Left hindlimb (tissue), 1 donor: ENCODE measurements around the gene CCDC40.
"Not testable (repeated sequence)": the region's sequence is repeated elsewhere in the genome, so short reads cannot be mapped to it uniquely, and the experiment has no call there.

Source experiments
- DNase-seq: peaks from one replicate; pipeline ENCODE4 v3.0.0-alpha.2; 2018

Gene CCDC40, protein sequence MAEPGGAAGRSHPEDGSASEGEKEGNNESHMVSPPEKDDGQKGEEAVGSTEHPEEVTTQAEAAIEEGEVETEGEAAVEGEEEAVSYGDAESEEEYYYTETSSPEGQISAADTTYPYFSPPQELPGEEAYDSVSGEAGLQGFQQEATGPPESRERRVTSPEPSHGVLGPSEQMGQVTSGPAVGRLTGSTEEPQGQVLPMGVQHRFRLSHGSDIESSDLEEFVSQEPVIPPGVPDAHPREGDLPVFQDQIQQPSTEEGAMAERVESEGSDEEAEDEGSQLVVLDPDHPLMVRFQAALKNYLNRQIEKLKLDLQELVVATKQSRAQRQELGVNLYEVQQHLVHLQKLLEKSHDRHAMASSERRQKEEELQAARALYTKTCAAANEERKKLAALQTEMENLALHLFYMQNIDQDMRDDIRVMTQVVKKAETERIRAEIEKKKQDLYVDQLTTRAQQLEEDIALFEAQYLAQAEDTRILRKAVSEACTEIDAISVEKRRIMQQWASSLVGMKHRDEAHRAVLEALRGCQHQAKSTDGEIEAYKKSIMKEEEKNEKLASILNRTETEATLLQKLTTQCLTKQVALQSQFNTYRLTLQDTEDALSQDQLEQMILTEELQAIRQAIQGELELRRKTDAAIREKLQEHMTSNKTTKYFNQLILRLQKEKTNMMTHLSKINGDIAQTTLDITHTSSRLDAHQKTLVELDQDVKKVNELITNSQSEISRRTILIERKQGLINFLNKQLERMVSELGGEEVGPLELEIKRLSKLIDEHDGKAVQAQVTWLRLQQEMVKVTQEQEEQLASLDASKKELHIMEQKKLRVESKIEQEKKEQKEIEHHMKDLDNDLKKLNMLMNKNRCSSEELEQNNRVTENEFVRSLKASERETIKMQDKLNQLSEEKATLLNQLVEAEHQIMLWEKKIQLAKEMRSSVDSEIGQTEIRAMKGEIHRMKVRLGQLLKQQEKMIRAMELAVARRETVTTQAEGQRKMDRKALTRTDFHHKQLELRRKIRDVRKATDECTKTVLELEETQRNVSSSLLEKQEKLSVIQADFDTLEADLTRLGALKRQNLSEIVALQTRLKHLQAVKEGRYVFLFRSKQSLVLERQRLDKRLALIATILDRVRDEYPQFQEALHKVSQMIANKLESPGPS

DNA sequence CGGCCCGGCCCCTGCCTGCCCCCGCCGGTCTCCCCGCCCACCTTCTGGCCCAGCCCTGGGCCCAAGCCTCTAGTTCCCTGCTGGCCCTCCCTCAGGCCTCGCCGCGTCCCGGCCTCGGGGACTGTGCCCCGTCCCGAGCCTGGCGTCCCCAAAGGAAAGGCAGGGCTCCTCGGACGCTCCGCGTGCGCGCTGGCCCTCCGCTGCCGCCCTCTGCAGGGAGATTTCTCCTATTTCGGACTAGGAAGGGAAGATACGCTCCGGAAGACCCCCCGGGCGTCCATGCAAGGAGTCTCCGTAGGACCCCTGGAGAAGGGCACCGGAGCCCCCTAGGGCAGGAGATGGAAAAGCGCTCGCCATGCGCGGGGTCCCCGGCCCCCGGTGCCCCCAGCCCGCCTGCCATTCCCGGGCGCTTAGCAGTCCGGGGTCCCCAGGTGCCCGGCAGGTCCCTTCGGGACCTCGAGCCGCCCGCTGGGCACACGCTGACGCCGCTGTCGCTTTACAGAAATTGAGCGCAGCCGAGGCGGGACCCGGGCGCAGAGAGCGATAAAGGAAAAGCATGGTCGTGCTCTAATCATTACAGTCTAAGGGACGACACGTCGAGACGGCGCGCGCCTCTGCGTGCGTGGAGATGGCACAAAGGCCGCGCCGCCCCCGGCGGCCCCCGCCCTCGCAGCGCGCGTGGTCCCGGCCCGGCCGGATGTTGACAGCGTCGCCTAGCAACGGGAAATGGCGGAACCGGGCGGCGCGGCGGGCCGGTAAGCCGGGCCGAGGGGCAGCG is at the start of gene CCDC40:
Gene CCDC40, plus strand, starts transcription at position 706 of the 778 bp plus-strand sequence. Its CDS starts 21 bp downstream, at position 727.
- DNase-seq = peak; percentile 90

DNA sequence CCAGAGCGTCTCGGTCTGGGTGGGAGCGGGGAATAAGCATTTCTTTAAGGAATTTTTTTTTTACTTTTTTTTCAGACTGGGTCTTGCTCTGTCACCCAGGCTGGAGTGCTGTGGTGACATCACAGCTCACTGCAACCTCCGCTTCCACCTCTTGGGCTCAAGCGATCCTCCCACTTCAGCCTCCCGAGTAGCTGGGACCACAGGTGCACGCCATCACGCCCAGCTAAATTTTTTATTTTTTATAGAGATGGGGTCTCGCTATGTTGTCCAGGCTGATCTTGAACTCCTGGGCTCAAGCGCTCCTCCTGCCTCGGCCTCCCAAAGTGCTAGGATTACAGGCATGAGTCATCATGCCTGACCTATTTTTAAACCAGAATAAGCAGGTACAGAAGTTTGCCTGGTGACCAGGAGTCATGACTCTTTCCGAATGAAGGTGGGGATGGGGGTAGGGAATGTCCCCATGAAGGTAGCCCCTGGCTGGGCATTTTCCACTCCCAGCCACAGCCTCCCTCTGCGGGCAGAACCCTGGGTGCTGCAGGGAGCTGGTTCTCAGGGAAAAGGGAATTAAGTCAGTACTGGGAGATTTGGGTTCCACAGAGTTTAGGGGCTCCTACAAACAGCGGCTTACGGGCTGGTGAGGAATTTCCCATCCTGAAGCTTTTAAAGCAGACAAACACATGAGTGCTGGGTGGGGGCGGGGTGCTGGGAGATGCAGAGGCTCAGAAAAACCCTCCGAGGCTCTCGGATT is 49.1 kb upstream of the CCDC40 start:
- no peak for DNase-seq

DNA sequence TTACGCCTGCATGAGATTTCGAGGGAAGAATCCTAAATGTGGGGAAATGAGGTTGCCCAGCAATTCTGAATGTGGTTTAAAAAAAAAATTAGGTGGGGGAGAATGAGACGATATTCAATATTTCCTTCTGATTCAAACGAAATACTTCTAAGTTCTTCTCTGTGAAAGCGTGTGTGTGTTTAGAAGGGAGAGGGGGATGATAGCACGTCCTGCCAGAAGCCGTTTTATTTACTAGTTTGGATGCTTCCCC is 48.6 kb upstream of the CCDC40 start:
- DNase-seq = no peak

DNA sequence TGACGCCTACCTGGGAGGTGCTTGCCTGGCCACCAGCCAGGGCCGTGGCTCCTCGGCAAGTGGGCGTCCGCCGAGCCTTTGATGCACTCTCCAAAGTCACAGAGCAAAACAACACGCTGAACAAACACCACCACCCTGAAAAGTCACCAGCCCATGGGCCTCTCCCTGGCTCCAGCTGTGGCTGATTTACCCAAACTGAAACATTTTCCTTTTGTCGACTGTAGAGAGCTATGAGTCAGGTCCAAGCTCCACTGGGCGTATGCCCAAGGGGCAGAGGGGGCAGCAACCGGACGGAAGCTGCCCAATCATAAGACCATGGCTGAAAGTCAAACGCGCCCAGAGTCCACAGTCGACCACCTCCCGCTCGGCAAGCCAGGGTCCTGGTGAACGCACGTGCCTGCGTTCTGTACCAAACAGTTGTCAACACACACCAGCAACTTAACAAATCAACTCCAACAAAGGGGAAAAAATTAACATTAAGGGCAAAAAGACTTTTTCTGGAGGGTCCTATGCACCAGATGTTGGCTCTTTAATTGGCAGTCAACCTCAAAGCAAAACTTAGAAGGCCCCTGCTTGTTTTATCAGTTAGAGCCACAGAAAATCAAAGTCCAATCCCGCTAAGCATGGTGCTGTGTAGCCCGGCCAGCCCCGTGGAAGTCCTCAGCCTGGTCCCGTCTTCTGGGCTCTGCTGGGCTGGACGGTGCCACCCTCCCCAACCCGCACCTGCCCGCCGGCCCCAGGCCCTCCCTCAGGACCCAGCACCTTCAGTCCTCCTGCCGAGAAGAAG is 48.1 kb upstream of the CCDC40 start:
- no peak for DNase-seq

DNA sequence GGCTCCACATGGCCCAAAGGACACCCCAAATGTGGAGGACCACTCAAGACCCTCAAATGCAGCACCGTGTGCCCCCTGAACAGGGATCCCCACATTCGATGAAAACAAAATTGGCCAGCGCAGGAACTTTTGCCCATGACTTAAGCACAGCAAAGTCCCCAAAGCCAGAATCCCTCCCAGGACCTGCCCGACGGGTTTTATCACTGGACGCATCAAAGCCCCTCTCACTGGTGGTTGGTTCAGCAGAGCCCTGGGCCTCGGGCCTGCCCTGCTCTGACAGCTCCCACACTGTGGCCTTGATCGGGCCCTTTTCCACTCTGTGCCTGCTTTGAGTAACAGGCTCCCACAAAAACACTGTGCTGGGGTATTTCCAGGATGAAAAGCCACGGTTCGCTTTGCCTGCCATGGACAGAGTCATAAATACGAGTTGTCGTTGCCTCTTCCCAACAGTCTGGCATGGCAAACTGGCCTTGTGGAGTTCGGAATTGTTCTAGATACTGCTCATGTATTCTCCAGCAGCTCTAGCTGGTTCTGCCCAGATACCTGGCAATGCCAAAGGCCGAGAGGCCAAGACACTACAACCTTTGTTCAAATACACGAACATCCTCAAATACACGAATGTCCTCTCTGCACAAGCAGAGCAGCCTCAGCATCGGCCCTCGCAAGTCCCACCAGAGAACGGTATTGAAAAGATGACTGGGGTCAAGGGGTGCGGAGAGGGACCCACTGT is 47.2 kb upstream of the CCDC40 start:
- no peak for DNase-seq

DNA sequence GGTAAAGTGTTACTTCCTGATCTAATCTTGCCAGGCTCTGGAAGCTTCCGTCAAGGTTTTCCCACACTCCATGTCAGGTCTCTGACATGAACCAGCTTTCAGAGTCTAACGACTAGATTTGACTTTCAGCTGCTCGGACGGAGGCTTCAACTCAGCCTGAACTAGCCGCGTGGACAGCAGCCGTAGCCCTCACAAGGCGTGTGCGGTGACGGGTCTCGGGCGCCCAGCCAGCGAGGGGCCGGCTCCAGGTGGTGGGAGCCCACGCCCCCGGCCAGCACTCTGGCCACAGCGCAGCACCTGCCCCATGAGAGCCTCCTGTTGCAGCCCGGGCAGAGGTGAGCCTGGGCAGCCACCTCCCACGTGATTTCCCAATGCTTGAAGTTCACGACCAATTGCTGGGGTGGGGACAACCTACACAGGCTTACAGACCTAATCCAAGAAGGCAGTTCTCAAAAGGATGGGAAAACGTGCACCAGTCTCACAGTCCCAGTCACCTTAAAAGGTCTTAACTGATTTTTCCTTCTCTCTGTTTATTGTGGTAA is 46.3 kb upstream of the CCDC40 start:
- no peak for DNase-seq

DNA sequence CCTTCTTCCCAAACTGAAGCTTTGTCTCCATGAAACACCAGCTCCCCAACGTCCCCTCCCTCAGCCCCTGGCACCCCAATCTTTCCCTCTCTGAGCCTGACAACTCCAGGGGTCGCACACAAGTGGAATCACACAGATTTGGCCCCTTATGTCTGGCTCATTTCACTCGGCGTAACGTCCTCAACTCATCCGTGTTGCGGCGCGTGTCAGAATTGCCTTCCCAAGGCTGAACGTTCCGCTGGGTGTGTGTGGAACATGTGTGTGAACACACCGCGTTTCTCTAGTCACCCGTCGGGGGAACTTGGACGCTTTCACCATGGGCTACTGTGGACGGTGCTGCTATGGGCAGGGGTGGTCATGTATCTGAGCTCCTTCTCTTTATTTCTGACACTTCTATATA is 45.7 kb upstream of the CCDC40 start:
- DNase-seq = no peak

DNA sequence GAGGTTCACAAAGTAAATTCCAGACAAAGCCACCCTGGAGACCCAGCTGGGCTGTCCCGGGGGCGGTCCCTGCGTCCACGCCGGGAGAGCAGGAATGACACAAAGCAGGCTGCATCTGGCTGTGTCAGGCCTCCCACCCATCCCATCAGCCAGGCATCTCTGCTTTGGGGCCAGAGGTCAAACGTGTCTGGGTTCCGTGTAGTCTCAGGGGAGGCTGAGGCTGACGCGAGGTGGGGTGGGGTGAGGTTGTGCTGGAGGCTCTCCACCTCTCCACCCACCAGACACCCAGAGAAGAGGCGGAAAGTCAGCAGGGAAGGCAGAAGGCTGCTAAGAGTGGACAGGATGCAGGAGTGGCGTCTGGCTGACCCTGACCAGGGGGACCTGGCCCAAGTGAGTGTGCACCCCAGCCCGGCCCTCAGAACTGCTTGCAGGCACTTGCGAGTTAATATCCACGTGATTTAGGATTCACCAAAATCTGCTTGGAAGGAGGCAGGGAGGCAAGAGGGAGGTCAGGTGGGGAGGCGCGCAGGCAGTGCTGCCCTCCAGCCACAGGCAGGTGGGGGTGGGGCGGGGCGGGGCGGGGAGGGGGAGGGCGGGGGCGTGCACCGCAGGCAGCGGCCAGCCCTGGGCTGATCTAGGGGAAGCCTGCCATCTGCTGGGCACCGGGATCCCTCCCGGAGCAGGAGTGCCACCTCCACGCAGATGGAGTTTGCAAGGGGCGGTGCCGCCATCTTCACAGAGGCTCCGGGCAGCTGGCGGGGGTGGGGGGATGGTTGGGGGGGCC is 45.1 kb upstream of the CCDC40 start:
- peak; percentile 89 for DNase-seq

DNA sequence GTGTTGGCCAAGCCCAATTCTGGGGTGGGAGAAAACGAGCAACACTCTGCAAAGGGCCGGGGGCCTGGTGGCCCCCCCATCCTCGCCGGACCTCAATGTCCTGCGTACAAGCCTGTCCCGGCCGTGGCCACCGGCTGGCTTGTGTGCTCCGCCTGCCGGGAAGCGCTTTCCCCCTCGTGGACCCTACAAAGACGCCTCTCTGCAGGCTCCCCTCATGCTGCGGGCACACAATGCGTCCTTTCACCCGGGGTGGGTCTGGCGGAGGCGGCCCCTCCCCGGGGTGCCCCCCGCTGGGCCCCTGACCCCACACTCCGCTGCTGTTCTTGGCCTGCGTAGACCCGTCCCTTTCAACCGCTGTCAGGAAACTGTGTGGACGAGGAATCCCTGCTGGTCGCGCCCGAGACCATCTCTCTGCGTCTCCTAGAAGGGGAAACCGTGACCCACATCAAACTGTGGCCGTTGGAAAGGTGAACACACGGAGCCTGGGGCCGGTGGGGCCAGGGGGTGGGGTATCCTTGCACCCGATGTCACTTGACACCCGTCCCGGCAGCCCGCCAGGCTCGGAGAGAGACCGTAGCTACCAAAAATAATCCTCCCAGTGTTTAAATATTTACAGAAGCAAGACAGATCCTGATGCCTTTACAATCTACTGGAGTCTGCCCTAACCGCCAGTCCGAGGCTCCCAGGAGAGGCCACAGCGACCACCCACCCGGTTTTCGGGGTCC is 44.4 kb upstream of the CCDC40 start:
- DNase-seq = peak; percentile 72

DNA sequence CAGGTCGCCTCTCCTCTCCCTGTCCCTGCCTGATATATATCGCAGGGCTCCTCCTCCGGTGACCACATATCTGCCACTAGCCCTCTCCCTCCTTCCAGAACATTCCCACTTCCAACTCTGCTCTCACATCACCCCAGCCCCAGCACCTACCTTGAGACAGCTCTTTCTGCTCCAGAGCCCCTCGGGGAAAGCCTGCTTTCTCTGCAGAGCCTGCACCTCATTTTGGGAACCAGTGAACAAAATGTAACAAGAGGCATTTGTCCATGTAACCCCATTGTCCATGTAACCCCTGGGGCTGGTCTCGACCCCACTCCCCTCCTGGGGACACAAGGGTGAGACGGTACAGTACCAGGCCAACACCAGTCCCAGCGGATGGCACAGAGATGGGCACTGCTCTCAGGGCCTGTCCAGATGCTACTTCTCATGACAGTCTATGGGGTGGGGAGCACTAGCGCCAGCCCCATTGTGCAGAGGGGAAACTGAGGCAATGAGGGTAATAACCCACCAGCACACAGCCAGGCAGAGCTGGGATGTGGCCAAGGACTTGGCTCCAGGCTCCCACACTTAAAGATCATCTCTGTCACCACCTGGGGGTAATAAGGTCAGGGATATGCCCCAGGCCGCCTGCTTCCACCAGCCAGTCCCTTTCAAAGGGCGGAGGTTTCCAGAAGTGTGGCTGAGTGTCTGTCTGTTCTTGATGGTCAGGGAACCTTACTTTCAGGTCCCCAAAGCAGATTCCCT is 43.6 kb upstream of the CCDC40 start:
- DNase-seq = no peak

DNA sequence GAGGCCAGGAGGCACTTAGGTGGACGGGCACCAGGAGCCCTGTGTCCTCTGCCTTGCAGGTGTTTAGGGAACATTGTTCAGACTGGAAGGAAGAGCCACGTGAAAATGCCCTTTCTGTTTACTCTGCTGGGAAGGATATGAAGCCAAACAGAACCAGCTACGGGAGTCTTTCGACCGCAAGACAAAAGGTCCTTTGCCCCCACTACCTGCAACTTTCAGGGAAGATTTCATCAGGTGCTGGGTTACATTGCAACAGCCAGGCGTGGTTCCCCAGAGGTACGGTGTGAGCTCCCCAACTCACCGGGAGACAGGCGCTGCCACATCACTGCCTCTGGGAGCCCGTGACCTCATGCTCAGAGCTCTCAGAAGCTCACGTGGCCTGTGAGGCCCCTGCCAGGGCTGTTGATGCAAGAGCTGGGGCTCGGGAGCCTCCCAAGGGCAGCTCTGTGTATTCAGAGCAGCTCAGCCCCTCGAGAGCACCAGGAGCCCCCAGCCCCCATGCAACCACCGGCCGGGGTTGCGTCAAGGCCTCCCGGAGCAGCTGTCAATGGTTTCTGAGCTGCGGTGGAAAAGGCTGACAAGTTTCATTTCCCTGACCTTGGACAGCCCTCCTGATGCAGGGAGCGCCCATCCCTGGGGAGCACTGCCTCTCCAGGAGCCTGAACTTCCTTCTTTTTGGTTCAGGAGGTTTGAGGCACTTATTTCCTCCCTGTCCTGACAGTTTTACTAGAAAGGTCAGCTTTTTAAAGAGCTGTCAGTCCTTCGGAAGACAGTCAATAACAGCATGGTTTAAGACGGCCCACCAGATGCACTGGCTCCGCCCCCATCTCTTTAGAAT is 42.8 kb upstream of the CCDC40 start:
- DNase-seq = peak; percentile 73

DNA sequence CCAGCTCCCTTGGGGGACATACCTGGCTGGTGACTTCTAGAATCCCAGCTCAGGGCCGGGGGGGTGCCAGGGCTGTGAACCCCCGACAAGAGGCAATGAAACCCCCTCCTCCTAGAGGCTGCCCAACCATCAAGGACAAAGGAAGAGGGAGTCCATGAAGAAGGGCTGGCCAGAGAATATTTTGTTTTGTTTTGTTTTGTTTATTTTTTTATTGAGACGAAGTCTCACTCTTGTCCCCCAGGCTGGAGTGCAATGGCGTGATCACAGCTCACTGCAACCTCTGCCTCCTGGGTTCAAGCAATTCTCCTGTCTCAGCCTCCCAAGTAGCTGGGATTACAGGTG is 42.2 kb upstream of the CCDC40 start:
- not testable (repeated sequence) for DNase-seq

DNA sequence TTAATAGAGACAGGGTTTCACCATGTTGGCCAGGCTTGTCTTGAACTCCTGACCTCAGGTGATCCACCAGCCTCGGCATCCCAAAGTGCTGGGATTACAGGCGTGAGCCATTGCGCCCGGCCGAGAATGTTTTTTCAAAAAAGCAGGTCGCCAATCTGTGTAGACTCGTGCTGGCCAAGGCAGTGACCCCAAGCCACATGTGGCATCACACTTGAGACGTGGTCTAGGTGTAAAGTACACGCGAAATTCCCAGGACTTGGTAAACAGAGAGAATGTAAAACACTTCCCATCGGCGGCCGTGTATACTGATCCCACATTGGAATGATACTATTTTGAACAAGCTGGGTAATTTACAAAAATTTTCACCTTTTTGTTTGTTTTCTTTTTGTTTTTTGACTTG is 41.8 kb upstream of the CCDC40 start:
- DNase-seq = no peak

DNA sequence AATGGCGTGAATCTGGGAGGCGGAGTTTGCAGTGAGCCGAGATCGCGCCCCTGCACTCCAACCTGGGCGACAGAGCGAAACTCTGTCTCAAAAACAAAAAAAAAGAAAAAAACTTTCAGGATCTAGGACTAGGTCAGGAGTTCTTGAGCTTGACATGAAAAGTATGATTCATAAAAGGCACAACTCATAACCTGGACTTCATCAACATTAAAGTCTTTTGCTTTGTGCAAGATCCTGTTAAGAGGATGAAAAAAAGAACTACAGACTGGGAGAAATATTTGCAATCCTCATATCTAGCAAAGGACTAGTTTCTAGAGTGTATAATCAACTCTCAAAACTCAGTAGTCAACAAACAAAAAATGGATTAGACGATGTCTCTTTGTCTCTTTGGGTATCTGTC is 40.7 kb upstream of the CCDC40 start:
- no peak for DNase-seq

DNA sequence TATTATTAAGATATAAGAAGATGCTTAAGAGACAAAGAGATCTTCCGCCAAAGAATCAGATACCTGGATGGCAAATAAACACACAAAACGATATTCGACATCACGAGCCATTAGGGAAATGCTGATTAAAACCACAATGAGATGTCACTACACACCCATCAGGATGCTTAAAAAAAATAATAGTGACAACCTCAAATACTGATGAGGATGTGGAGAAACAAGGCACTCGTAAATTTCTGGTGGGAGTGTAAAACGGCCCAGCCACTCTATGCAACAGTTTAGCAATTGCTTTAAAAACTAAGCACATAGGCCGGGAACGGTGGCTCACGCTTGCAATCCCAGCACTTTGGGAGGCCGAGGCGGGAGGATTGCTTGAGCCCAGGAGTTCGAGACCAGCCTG is 40.2 kb upstream of the CCDC40 start:
- no peak for DNase-seq

DNA sequence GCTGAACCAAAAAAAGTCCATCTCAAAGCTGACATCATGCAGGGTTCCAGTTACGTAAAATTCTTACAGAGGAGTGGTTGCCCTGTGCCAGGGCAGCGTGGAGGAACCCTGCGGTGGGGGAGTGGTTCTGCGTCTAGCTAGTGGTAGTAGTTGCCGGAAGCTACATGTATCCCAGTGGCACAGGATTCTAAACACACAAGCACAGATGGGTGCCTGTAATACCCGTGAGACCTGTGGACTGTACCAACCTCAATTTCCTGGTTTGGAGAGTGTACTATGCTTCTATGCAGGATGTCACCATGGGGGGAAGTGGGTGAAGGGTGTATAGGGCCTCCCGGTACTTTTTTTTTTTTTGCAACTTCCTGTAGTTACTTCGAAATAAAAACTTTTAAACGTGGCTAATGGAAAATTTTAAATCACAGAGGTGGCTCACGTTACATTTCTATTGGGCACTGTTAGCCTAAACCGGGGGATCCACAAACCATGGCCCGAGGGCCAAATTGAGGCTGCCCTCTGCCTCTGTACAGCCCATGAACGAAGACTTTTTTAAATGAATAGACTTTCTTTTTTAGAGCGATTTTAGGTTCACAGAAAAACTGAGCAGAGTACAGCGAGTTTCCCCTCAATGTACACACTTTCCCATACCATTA is 39.3 kb upstream of the CCDC40 start:
- no peak for DNase-seq

DNA sequence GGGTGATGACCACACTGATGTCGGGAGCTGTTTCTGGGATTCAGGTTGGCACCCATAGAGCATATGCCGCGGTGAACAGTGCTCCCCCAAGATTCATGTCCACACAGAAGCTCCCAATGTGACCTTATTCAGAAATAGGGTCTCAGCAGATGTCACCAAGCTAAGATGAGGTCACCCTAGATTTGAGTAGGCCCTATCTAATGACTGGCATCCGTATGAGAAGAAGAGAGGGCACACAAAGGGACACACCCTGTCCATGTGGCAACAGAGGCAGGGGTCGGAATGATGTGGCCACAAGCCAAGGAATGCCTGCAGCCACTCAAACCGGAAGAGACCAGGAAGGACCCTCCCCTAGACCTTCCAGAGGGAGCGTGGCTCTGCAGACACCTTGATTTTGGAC is 36.3 kb upstream of the CCDC40 start:
- DNase-seq = no peak
